GM12864 (cell line): ENCODE data around the gene HMG20A.

Experiments
- DNase-seq: peaks from one replicate; pipeline ENCODE4 v3.0.0-alpha.2; 2011; ENCODE audit warnings: low read depth
- H3K4me3 ChIP-seq: 2 replicates; pipeline ENCODE4 v1.5.1; 2011; ENCODE audit warnings: mild to moderate bottlenecking, low read depth, low read length, control low read depth
- CTCF ChIP-seq: IDR thresholded peaks from 2 replicates; pipeline ENCODE4 v1.5.1; 2011; ENCODE audit warnings: low read depth, mild to moderate bottlenecking, moderate library complexity, low read length, control low read depth, inconsistent platforms; ENCODE audit errors: missing control alignments

The HMG20A gene

GRCh38 chr15:77497110-77497737, 76.5 kb downstream of the HMG20A start:
- TF ChIP-seq CTCF = no peak
- no peak for DNase-seq
- H3K4me3 ChIP-seq = no peak overlapping the region

GRCh38 chr15:77497942-77498361, 77.3 kb downstream of the HMG20A start:
- no peak for TF ChIP-seq CTCF
- no peak overlapping the region for H3K4me3 ChIP-seq
- DNase-seq = no peak

- no peak overlapping the region for H3K4me3 ChIP-seq
- no peak for DNase-seq
- no peak for TF ChIP-seq CTCF
Observed at GRCh38 chr15:77499087-77499760, 78.5 kb downstream of the HMG20A start.

- no peak for DNase-seq
- H3K4me3 ChIP-seq = no peak overlapping the region
- no peak for TF ChIP-seq CTCF
Observed at GRCh38 chr15:77500989-77501388, 80.3 kb downstream of the HMG20A start.

- no peak for TF ChIP-seq CTCF
- no peak overlapping the region for H3K4me3 ChIP-seq
- no peak for DNase-seq
Observed at GRCh38 chr15:77502379-77503095, 81.8 kb downstream of the HMG20A start.

GRCh38 chr15:77503240-77503639, 82.6 kb downstream of the HMG20A start:
- no peak for TF ChIP-seq CTCF
- H3K4me3 ChIP-seq = no peak overlapping the region
- no peak for DNase-seq
